Endodermal cell (in vitro differentiated cells): ENCODE data around the gene GAN. TPM values are rescaled to one million over a fixed set of nuclear protein-coding genes. Genes with fewer than 3 reads are reported as not detected.

ENCODE experiments used
- DNase-seq: peaks from one replicate; pipeline ENCODE4 v3.0.0-alpha.2; 2017
- H3K27ac ChIP-seq: 2 replicates; pipeline ENCODE4 v1.5.1; 2013; ENCODE audit warnings: mild to moderate bottlenecking, low read depth, low read length, moderate library complexity
- H3K27me3 ChIP-seq: 2 replicates; pipeline ENCODE4 v1.6.1; 2013; ENCODE audit warnings: mild to moderate bottlenecking, low read length, moderate library complexity; ENCODE audit not compliant: insufficient read depth, control insufficient read depth, poor library complexity, severe bottlenecking
- H3K36me3 ChIP-seq: 2 replicates; pipeline ENCODE4 v1.7.0; 2013; ENCODE audit warnings: mild to moderate bottlenecking, low read length, moderate library complexity; ENCODE audit not compliant: control insufficient read depth, insufficient read depth
- H3K4me1 ChIP-seq: one replicate; pipeline ENCODE4 v1.7.0; 2013; ENCODE audit warnings: low read length; ENCODE audit not compliant: control insufficient read depth, insufficient read depth
- H3K4me3 ChIP-seq: 2 replicates; pipeline ENCODE4 v1.5.1; 2013; ENCODE audit warnings: mild to moderate bottlenecking, low read length, moderate library complexity
- H3K9ac ChIP-seq: 2 replicates; pipeline ENCODE4 v1.6.1; 2013; ENCODE audit warnings: mild to moderate bottlenecking, low read length, moderate library complexity; ENCODE audit not compliant: poor library complexity, severe bottlenecking; ENCODE audit errors: extremely low read depth
- H3K9me3 ChIP-seq: 2 replicates; pipeline ENCODE4 v1.6.1; 2013; ENCODE audit warnings: mild to moderate bottlenecking, low read length, moderate library complexity; ENCODE audit not compliant: control insufficient read depth
- H3K27ac Mint-ChIP-seq: 2 replicates; pipeline ENCODE4 v1.8.0; 2020; ENCODE audit warnings: mixed read lengths
- H3K27me3 Mint-ChIP-seq: 2 replicates; pipeline ENCODE4 v1.8.0; 2021; ENCODE audit warnings: mild to moderate bottlenecking, mixed read lengths; ENCODE audit not compliant: insufficient read depth
- H3K36me3 Mint-ChIP-seq: 2 replicates; pipeline ENCODE4 v1.8.0; 2020; ENCODE audit warnings: low read depth, mixed read lengths
- H3K4me1 Mint-ChIP-seq: 2 replicates; pipeline ENCODE4 v1.8.0; 2020; ENCODE audit warnings: mixed read lengths
- H3K4me3 Mint-ChIP-seq: 2 replicates; pipeline ENCODE4 v1.8.0; 2020; ENCODE audit warnings: mild to moderate bottlenecking, moderate library complexity, mixed read lengths
- H3K9me3 Mint-ChIP-seq: 2 replicates; pipeline ENCODE4 v1.8.0; 2020; ENCODE audit warnings: mild to moderate bottlenecking, mixed read lengths
- CTCF ChIP-seq: fragments of 200-600 bp; sonication (generic); conservative IDR thresholded peaks from 2 replicates; pipeline ENCODE4 v1.5.0; 2021; ENCODE audit warnings: antibody characterized with exemption, mild to moderate bottlenecking
- whole genome bisulfite sequencing, 2 experiments: methylation state at CpG; one replicate each; pipeline versions ENCODE4 v1.1.5 to v1.1.7; 2013; ENCODE audit warnings: missing lambda C conversion rate in 2 of 2, mixed read lengths in 1 of 2; ENCODE audit not compliant: insufficient coverage in 1 of 2, insufficient read length in 1 of 2; 5-methylcytosine and 5-hydroxymethylcytosine counted together
- total RNA-seq, 2 donors: library from RNA; stranded (reverse); fragmentation: NEBNext Ultra II Directional in 1 of 2; extraction: Animal tissue kit (Norgen Biotek cat#: 25700) in 1 of 2; gene quantifications; 2 replicates in 1 of 2; 3 replicates in 1 of 2; pipeline ENCODE4 v1.2.1, GENCODE V29; 2021

GAN gene
- total RNA-seq, 2 donors from 2014 or later, result 23.4 to 28.9 TPM

DNA sequence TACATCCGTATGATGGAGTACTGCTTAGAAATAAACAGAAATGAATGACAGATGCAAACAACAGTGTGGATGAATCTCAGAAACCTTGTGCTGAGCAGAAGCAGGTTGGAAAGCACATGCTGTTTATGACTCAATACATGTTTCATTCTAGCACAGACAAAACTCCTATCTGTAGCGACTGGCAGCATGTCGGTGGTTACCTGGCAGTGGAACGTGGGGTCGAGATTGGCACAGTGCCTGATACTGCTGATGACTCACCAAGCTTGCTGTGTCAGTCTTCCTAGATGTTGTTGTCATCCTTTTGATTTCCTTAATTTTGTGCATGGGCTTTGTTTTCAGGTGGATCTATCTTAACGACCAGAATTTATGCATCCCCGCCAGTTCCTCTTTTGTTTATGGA lies 62.1 kb downstream of the GAN start:
- Histone ChIP-seq H3K4me3 (no peak overlapping the region), H3K27me3 (no peaks in the 10 kb centered on the region), H3K9ac (no peak overlapping the region), H3K9me3 (no peaks in the 10 kb centered on the region), H3K36me3 (peaks cover 53% of the 10 kb centered on the region), H3K27ac (no peak overlapping the region), H3K4me1 (no peaks in the 10 kb centered on the region)
- H3K27ac Mint-ChIP-seq, result no peak overlapping the region
- DNase-seq, result no peak
- no peaks in the 10 kb centered on the region for H3K27me3 Mint-ChIP-seq
- no peak for TF ChIP-seq CTCF
- H3K9me3 Mint-ChIP-seq, result no peaks in the 10 kb centered on the region
- WGBS, 2 experiments, result 93 to 100% methylated on average over 6 to 7 of the region's 7 CpGs
- peaks cover 34% of the 10 kb centered on the region for H3K36me3 Mint-ChIP-seq
- H3K4me3 Mint-ChIP-seq, result no peak overlapping the region
- no peaks in the 10 kb centered on the region for H3K4me1 Mint-ChIP-seq

DNA sequence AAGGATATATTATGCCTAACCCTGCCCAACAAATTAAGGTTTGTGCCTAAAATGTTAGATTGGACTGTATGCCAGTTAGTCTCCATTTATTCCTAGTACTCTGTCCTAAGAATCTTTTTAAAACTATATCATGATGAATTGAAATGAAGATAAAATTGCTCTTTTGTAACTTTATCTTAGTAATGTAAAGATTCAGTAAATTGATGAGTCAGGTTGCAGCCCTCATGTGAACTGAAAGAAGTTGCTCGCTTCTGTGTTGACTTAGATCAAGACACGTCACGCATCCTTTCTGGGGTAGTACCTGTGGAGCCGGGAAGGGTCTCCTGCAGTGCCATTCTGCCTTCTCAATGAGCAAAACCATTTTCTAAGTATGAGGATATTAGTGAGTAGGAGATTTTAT lies 63.3 kb downstream of the GAN start:
- Mint-ChIP-seq H3K4me3 (no peak overlapping the region), H3K36me3 (peaks cover 31% of the 10 kb centered on the region), H3K27ac (peak overlapping the region; percentile 56), H3K9me3 (no peaks in the 10 kb centered on the region), H3K27me3 (no peaks in the 10 kb centered on the region), H3K4me1 (no peaks in the 10 kb centered on the region)
- TF ChIP-seq CTCF, result no peak
- no peaks in the 10 kb centered on the region for H3K27me3 ChIP-seq
- DNase-seq, result no peak
- WGBS, 2 experiments, result 95 to 100% methylated on average over 3 to 4 of the region's 4 CpGs
- H3K4me1 ChIP-seq, result no peaks in the 10 kb centered on the region
- H3K36me3 ChIP-seq, result peaks cover 43% of the 10 kb centered on the region
- no peak overlapping the region for H3K9ac ChIP-seq
- no peak overlapping the region for H3K4me3 ChIP-seq
- no peak overlapping the region for H3K27ac ChIP-seq
- H3K9me3 ChIP-seq, result no peaks in the 10 kb centered on the region

DNA sequence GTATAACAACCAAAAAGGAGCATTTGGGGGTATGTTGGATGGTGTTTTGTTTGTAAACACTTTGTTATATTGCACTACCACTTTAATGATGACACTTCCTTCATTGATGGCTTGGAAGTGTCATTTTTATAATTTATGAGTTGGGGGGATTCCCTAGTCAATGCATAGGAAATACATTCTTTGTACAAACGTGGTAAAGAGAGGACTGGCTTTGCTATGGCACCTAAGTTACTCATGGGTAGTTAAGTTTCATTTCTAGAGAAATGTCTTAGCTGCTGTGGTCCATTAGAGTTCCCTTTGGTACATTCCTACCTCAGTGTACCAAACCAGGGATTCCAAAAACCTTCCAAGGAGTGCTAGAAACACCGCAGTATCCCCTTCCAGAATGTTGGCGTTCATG lies 66.2 kb downstream of the GAN start:
- Histone ChIP-seq H3K9me3 (no peaks in the 10 kb centered on the region), H3K36me3 (peaks cover 59% of the 10 kb centered on the region), H3K27me3 (no peaks in the 10 kb centered on the region), H3K4me3 (no peak overlapping the region), H3K27ac (no peak overlapping the region), H3K9ac (no peak overlapping the region), H3K4me1 (no peaks in the 10 kb centered on the region)
- Mint-ChIP-seq H3K27ac (no peak overlapping the region), H3K9me3 (no peaks in the 10 kb centered on the region), H3K27me3 (no peaks in the 10 kb centered on the region), H3K4me1 (peaks cover 11% of the 10 kb centered on the region), H3K4me3 (no peak overlapping the region), H3K36me3 (peaks cover 17% of the 10 kb centered on the region)
- no peak for DNase-seq
- WGBS, 2 experiments, result 98 to 100% methylated on average over 2 to 3 of the region's 3 CpGs
- TF ChIP-seq CTCF, result no peak
